HepG2 (cell line): ENCODE results near the gene ARL17A. TPM values are rescaled to one million over a fixed set of nuclear protein-coding genes. Genes with fewer than 3 reads are reported as not detected.
"Not testable (repeated sequence)": the region's sequence is repeated elsewhere in the genome, so short reads cannot be mapped to it uniquely, and the experiment has no call there.

Source experiments
- ATAC-seq: fragments of 200-7000 bp; cut with Tn5 transposase; 3 replicates; pipeline ENCODE4 v1.9.1; 2020; ENCODE audit warnings: mild to moderate bottlenecking, moderate library complexity
- BruUV-seq: library from RNA; stranded (reverse); fragments of 400-500 nt; replicated peaks from 2 replicates; lab custom pipeline; 2021; lab: Mats Ljungman, UMichigan
- CTCF ChIA-PET: fragments of 300-600 bp; formaldehyde crosslinking; extraction: SDS; loops from one replicate; lab custom pipeline; 2021; ENCODE audit warnings: low total read pairs, inconsistent platforms, low intra/inter-chr PET ratio; lab: Yijun Ruan, JAX
- POLR2A ChIA-PET: fragments of 350-600 bp; sonication (Branson Sonifier 250); formaldehyde crosslinking; loops from one replicate; lab custom pipeline; 2020; ENCODE audit warnings: antibody characterized with exemption, inconsistent platforms; lab: Yijun Ruan, JAX
- DNase-seq: peaks from one replicate; pipeline ENCODE4 v3.0.0-alpha.2; 2015; ENCODE audit warnings: low spot score
- FAIRE-seq: peaks from 3 replicates; lab custom pipeline; 2011; peaks lifted over from hg19 to GRCh38; lab: Jason Lieb, UNC
- H2AFZ ChIP-seq: one replicate; pipeline ENCODE4 v1.6.1; 2011; ENCODE audit warnings: low read length, inconsistent platforms
- H3K27ac ChIP-seq: fragments of 300-600 bp; 3 replicates; pipeline ENCODE4 v1.8.0; 2011; ENCODE audit warnings: mixed run types, mild to moderate bottlenecking, mixed read lengths, low read length, inconsistent platforms; ENCODE audit not compliant: insufficient read depth; ENCODE audit errors: extremely low read length
- H3K27me3 ChIP-seq, 2 experiments: fragments of 200-600 bp in 1 of 2; 2 replicates in 1 of 2; 3 replicates in 1 of 2; pipeline versions ENCODE4 v1.6.0 to v1.8.0; 2011; ENCODE audit warnings: low read length in 2 of 2, mild to moderate bottlenecking in 2 of 2, moderate library complexity in 2 of 2, inconsistent platforms in 1 of 2; ENCODE audit not compliant: insufficient read depth in 2 of 2, control insufficient read depth in 1 of 2
- H3K36me3 ChIP-seq, 2 experiments: fragments of 200-600 bp in 1 of 2; replicated peaks in 1 of 2; 2 replicates in 1 of 2; 3 replicates in 1 of 2; pipeline versions ENCODE4 v1.5.1 to v1.8.0; 2011; ENCODE audit warnings: low read length in 2 of 2, inconsistent platforms in 1 of 2; ENCODE audit not compliant: insufficient read depth in 2 of 2, control insufficient read depth in 1 of 2
- H3K4me1 ChIP-seq: 2 replicates; pipeline ENCODE4 v1.5.1; 2012; ENCODE audit warnings: low read length, inconsistent platforms; ENCODE audit not compliant: insufficient read depth
- H3K4me2 ChIP-seq: 2 replicates; pipeline ENCODE4 v1.6.0; 2011; ENCODE audit warnings: low read depth, low read length, inconsistent platforms
- H3K4me3 ChIP-seq, 3 experiments: fragments of 200-600 bp in 1 of 3; sonication (generic), shearing (Covaris generic) in 1 of 3; replicated peaks in 1 of 3; 2 replicates each; pipeline ENCODE4 v1.5.1; 2011 to 2016; ENCODE audit warnings: low read length in 3 of 3, inconsistent platforms in 2 of 3, low read depth in 2 of 3, mild to moderate bottlenecking in 2 of 3, control low read depth in 1 of 3, mixed read lengths in 1 of 3; ENCODE audit not compliant: insufficient read depth in 1 of 3
- H3K79me2 ChIP-seq: one replicate; pipeline ENCODE4 v1.6.1; 2011; ENCODE audit warnings: low read length, inconsistent platforms; ENCODE audit not compliant: insufficient read depth
- H3K9ac ChIP-seq: 2 replicates; pipeline ENCODE4 v1.6.0; 2011; ENCODE audit warnings: mild to moderate bottlenecking, low read depth, low read length, inconsistent platforms; ENCODE audit not compliant: insufficient read depth
- H3K9me3 ChIP-seq: 2 replicates; pipeline ENCODE4 v1.5.1; 2012; ENCODE audit warnings: mild to moderate bottlenecking, low read length
- H4K20me1 ChIP-seq: 2 replicates; pipeline ENCODE4 v1.6.0; 2011; ENCODE audit warnings: inconsistent platforms, mild to moderate bottlenecking, low read length, moderate library complexity; ENCODE audit not compliant: insufficient read depth
- NFYC ChIP-seq: IDR thresholded peaks from 2 replicates; pipeline ENCODE4 v1.6.1; 2016; ENCODE audit warnings: missing genetic modification reagents, missing compliant biosample characterization
- RFXAP ChIP-seq: sonication (generic); formaldehyde crosslinking; IDR thresholded peaks from 2 replicates; pipeline ENCODE4 v1.4.0; 2020; ENCODE audit warnings: missing genetic modification reagents, borderline replicate concordance
- SAP130 ChIP-seq: IDR thresholded peaks from 2 replicates; pipeline ENCODE4 v1.6.1; 2016; ENCODE audit warnings: low read depth
- WGBS: methylation state at CpG from one replicate; pipeline ENCODE4 v1.1.6; 2017; ENCODE audit warnings: low lambda C conversion rate; 5-methylcytosine and 5-hydroxymethylcytosine counted together
- in situ Hi-C: cut with HindIII; loops from 2 replicates; pipeline ENCODE4 v1.10.0; 2017; ENCODE audit warnings: low pct_unique_long_range_greater_than_20kb; ENCODE audit not compliant: extremely low pct_ligation_motif_present
- intact Hi-C: fragments of 100-400 bp; cut with micrococcal nuclease; formaldehyde crosslinking; loops from one replicate; pipeline ENCODE4 v1.10.0; 2022; ENCODE audit not compliant: unreplicated experiment
- polyA plus RNA-seq, 8 experiments: library from polyadenylated mRNA; depleted of rRNA in 3 of 8; stranded (reverse) in 7 of 8; unstranded in 1 of 8; fragments of >200 nt; fragmentation: Illumina TruSeq in 4 of 8; extraction: Trizol in 4 of 8; gene quantifications; 2 replicates each; pipeline versions ENCODE4 v1.2.1 to v1.2.3, GENCODE V29; 2011 to 2016; ENCODE audit warnings: low read depth in 4 of 8, missing spikeins in 1 of 8, mixed read lengths in 1 of 8; ENCODE audit not compliant: insufficient read depth in 1 of 8
- total RNA-seq, 5 experiments: library from RNA; depleted of rRNA; stranded (reverse); fragments of >200 nt; fragmentation: Illumina TruSeq; extraction: Trizol; gene quantifications; 2 replicates each; pipeline ENCODE4 v1.2.3, GENCODE V29; 2016; ENCODE audit warnings: low read depth in 1 of 5
- TF ChIP-seq, protein P1 (sequence below): sonication (generic); IDR thresholded peaks from 2 replicates; pipeline ENCODE4 v1.6.1; 2016; ENCODE audit warnings: low read depth, borderline replicate concordance
- TF ChIP-seq, protein P2 (sequence below): IDR thresholded peaks from 2 replicates; pipeline ENCODE4 v1.6.1; 2016; ENCODE audit warnings: low read depth
- TF ChIP-seq, protein P3 (sequence below): IDR thresholded peaks from 2 replicates; pipeline ENCODE4 v1.6.1; 2016; ENCODE audit warnings: missing compliant biosample characterization, missing genetic modification reagents, borderline replicate concordance

ARL17A gene
- total and polyA plus RNA-seq, 2 of the 13 experiments (the other 11 are each of a cell fraction or from before 2014, with no cell fraction given), result 18.8 to 19.4 TPM

- TF ChIP-seq, protein P1, sequence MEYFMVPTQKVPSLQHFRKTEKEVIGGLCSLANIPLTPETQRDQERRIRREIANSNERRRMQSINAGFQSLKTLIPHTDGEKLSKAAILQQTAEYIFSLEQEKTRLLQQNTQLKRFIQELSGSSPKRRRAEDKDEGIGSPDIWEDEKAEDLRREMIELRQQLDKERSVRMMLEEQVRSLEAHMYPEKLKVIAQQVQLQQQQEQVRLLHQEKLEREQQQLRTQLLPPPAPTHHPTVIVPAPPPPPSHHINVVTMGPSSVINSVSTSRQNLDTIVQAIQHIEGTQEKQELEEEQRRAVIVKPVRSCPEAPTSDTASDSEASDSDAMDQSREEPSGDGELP, result peak; percentile 58; the same call in 1 of the 2 replicates
- peak; percentile 67 for TF ChIP-seq SAP130 (CRISPR knock-in tag)
- TF ChIP-seq NFYC, result peak; percentile 75
- TF ChIP-seq, protein P2, sequence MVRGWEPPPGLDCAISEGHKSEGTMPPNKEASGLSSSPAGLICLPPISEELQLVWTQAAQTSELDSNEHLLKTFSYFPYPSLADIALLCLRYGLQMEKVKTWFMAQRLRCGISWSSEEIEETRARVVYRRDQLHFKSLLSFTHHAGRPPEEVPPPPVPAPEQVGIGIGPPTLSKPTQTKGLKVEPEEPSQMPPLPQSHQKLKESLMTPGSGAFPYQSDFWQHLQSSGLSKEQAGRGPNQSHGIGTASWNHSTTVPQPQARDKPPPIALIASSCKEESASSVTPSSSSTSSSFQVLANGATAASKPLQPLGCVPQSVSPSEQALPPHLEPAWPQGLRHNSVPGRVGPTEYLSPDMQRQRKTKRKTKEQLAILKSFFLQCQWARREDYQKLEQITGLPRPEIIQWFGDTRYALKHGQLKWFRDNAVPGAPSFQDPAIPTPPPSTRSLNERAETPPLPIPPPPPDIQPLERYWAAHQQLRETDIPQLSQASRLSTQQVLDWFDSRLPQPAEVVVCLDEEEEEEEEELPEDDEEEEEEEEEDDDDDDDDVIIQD, result peak; percentile 92
- TF ChIP-seq RFXAP, result peak; percentile 28; the same call in 1 of the 2 replicates
- TF ChIP-seq, protein P3, sequence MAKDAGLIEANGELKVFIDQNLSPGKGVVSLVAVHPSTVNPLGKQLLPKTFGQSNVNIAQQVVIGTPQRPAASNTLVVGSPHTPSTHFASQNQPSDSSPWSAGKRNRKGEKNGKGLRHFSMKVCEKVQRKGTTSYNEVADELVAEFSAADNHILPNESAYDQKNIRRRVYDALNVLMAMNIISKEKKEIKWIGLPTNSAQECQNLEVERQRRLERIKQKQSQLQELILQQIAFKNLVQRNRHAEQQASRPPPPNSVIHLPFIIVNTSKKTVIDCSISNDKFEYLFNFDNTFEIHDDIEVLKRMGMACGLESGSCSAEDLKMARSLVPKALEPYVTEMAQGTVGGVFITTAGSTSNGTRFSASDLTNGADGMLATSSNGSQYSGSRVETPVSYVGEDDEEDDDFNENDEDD (CRISPR knock-in tag), result peak; percentile 34; the same call in 1 of the 2 replicates
- TF ChIP-seq, all 625 proteins: peak for 14; not testable (repeated sequence) for 611
Measured at GRCh38 chr17:46579083-46580075, at the start of gene ARL17A (continued).

DNA sequence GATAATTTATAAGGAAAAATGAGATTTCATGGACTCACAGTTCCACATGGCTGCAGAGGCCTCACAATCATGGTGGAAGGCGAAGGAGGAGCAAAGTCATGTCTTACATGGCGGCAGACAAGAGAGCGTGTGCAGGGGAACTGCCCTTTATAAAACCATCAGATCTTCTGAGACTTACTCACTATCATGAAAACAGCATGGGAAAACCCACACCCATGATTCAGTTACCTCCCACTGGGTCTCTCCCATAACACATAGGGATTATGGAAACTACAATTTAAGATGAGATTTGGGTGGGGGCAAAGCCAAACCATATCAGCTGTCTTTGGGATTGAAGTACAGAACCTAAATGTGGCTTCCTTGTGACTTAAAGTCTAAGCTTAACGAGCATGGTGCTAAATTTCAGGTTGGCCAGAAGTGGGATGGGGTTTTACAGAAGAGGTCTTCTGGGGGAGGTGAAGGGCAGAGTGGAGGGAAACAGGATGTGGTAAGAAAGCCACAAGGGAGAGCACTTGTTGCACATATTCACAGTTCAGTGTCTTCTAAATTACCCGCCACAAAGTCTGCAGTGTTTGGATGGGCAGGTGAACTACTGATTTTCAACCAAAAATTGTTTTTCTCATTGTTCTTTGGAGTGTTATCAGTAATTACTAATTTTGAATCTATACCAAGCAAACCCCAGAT is 49.4 kb upstream of the ARL17A start:
- H3K4me3 ChIP-seq, H3K9ac ChIP-seq, DNase-seq, H3K27ac ChIP-seq, H3K36me3 ChIP-seq, BruUV-seq, H4K20me1 ChIP-seq, intact Hi-C loops, H2AFZ ChIP-seq, H3K79me2 ChIP-seq, H3K4me2 ChIP-seq, POLR2A ChIA-PET, H3K9me3 ChIP-seq, FAIRE-seq, in situ Hi-C loops, H3K27me3 ChIP-seq, CTCF ChIA-PET, ATAC-seq, H3K4me1 ChIP-seq: not testable (repeated sequence)
- no CpG with 5 or more reads among the region's 5 CpGs for WGBS

GRCh38 chr17:46627452-46627851 is 48.0 kb upstream of the ARL17A start:
- H3K36me3 ChIP-seq, H3K4me2 ChIP-seq, ATAC-seq, intact Hi-C loops, POLR2A ChIA-PET, H2AFZ ChIP-seq, BruUV-seq, H3K79me2 ChIP-seq, H3K4me3 ChIP-seq, H3K27ac ChIP-seq, DNase-seq, H3K27me3 ChIP-seq, H3K4me1 ChIP-seq, H4K20me1 ChIP-seq, H3K9ac ChIP-seq, CTCF ChIA-PET, FAIRE-seq, in situ Hi-C loops, H3K9me3 ChIP-seq: not testable (repeated sequence)
- WGBS, result 96% methylated on average over 2 of the region's 2 CpGs
